ENCODE results near the gene CPNE1. TPM values are rescaled to one million over a fixed set of nuclear protein-coding genes. Genes with fewer than 3 reads are reported as not detected.

The CPNE1 gene
- total RNA-seq, 1 donor from 2014 or later = 164 TPM

- Mint-ChIP-seq H3K36me3 (ENCODE audit: unreplicated experiment) (peaks cover 29% of the 10 kb centered on the region), H3K27ac (ENCODE audit: unreplicated experiment) (peak within 1 kb of the TSS; percentile 96), H3K27me3 (ENCODE audit: unreplicated experiment) (no peaks in the 10 kb centered on the region), H3K9me3 (ENCODE audit: unreplicated experiment) (no peaks in the 10 kb centered on the region), H3K4me3 (ENCODE audit: unreplicated experiment) (peak within 1 kb of the TSS; percentile 90), H3K4me1 (ENCODE audit: unreplicated experiment) (peaks cover 32% of the 10 kb centered on the region)
- peak; percentile 94 for DNase-seq (ENCODE audit: extremely low spot score, unreplicated experiment)
- TF ChIP-seq CTCF (IDR thresholded peaks at IDR 0.05) = peak; percentile 26
These were observed 34.6 kb upstream of the CPNE1 start, which contains the start of the genes NFS1 and ROMO1 for GRCh38 chr20:35699127-35699956. NFS1 (minus strand) TSS chr20:35699352; CDS start chr20:35699288, 64 bp downstream. ROMO1 (plus strand) TSS chr20:35699405; CDS start chr20:35699633, 228 bp downstream.

DNA sequence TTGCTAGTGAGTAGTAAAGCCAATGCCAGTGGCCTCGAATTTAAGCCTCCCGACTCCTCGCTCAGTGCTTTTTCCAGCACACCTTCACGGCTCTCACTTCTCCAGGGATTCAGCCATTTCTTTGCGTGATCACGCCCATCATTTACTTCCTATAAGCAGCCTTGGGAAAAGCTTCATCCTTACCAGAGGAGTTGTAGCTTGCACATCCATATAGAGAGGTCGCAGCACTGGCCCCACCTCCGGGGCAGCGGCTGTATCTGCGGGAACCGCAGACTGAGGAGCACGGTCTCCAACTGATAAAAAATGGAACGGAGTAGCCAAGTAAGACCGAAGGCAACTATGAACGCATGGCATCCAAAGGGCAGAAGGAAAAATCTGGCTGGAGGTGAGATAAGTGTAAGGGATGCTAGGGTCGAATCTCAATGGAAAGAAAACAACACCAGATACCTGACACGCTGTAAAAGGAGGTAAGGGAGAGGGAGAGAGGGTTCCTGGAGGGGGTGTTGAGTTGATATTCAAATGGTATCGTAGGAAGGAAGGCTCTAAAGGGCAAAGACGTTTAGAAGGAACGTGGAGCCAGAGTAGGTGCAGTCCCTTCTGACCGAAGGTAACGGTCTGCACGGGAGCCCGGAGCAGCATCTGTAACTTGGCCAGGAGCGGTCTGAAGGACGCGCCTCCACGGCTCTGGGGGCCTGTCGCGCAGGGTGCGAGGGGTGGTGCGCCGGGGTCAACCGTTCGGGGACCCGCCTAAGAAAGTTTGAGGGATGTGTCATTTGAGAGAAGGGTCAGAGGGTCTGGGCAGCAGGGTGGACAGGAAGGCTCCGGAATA, 33.8 kb upstream of the CPNE1 start:
- Mint-ChIP-seq H3K4me3 (ENCODE audit: unreplicated experiment) (peak overlapping the region; percentile 90), H3K27me3 (ENCODE audit: unreplicated experiment) (no peaks in the 10 kb centered on the region), H3K36me3 (ENCODE audit: unreplicated experiment) (peaks cover 20% of the 10 kb centered on the region), H3K9me3 (ENCODE audit: unreplicated experiment) (no peaks in the 10 kb centered on the region), H3K27ac (ENCODE audit: unreplicated experiment) (peak overlapping the region; percentile 82), H3K4me1 (ENCODE audit: unreplicated experiment) (peaks cover 32% of the 10 kb centered on the region)
- DNase-seq (ENCODE audit: extremely low spot score, unreplicated experiment) = peak; percentile 70
- TF ChIP-seq CTCF (IDR thresholded peaks at IDR 0.05) = no peak

- Mint-ChIP-seq H3K36me3 (ENCODE audit: unreplicated experiment) (peaks cover 18% of the 10 kb centered on the region), H3K4me1 (ENCODE audit: unreplicated experiment) (peaks cover 32% of the 10 kb centered on the region), H3K4me3 (ENCODE audit: unreplicated experiment) (peak overlapping the region; percentile 90), H3K27ac (ENCODE audit: unreplicated experiment) (peak overlapping the region; percentile 82), H3K27me3 (ENCODE audit: unreplicated experiment) (no peaks in the 10 kb centered on the region), H3K9me3 (ENCODE audit: unreplicated experiment) (no peaks in the 10 kb centered on the region)
- TF ChIP-seq CTCF (IDR thresholded peaks at IDR 0.05) = no peak
- DNase-seq (ENCODE audit: extremely low spot score, unreplicated experiment) = peak; percentile 38
These were observed 33.1 kb upstream of the CPNE1 start for GRCh38 chr20:35697696-35698297.

DNA sequence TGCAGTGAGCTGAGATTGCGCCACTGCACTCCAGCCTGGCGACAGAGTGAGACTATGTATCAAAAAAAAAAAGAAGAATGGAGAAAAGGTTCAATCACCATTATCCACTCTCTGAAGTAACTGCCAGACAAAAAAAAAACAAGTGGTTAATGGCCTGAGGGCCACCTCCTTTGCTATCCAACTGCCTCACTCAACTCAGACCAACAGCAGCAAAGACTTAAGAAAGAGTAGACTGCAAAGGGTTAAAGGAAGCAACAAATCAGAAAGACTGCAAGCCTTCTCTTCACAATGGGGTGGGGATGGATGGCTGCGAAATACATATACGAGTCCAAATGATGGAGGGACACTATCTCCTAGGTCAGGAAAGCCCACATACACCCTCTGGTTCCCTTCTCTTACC, 31.3 kb upstream of the CPNE1 start:
- Mint-ChIP-seq H3K9me3 (ENCODE audit: unreplicated experiment) (no peaks in the 10 kb centered on the region), H3K27ac (ENCODE audit: unreplicated experiment) (no peak overlapping the region)

More for the DNA sequence above, 31.3 kb upstream of the CPNE1 start:
- Mint-ChIP-seq H3K4me3 (ENCODE audit: unreplicated experiment) (no peak overlapping the region), H3K36me3 (ENCODE audit: unreplicated experiment) (peaks cover 9% of the 10 kb centered on the region), H3K27me3 (ENCODE audit: unreplicated experiment) (no peaks in the 10 kb centered on the region), H3K4me1 (ENCODE audit: unreplicated experiment) (peaks cover 28% of the 10 kb centered on the region)
- no peak for TF ChIP-seq CTCF (IDR thresholded peaks at IDR 0.05)
- peak; percentile 11 for DNase-seq (ENCODE audit: extremely low spot score, unreplicated experiment)
